ENCODE measurements around the gene SFRP5.

SFRP5 gene

DNA sequence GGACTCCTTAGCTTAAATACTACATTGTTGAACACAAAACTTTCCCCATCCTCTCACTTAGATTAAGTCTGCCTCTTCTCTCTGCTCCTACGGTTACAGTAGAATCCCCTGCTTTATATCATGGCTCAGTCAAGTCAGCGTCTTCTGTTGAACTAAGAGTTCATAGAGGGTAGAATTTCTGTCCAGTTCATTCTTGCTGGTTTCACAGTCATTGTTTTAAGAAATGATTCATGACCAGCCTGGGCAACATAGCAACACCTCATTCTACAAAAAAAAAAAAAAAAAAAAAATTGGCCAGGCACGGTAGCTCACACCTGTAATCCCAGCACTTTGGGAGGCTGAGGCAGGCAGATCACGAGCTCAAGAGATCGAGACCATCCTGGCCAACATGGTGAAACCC, 38.5 kb downstream of the SFRP5 start:
- no peak for DNase-seq

DNA sequence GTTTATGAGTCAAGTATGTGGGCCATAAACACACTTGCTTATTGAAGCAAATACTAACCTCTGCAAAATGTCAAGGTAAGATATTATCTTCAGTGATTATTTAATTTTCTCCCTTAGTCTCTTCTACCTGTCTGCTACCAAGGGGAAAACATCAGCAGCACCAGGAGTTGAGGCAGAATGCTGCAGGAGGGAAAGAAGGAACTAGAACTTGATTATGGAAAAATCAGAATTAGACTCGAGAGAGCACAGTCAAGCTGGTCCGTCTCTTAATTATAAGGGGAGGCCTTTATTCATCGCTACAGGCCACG, 39.8 kb downstream of the SFRP5 start:
- DNase-seq = no peak

DNA sequence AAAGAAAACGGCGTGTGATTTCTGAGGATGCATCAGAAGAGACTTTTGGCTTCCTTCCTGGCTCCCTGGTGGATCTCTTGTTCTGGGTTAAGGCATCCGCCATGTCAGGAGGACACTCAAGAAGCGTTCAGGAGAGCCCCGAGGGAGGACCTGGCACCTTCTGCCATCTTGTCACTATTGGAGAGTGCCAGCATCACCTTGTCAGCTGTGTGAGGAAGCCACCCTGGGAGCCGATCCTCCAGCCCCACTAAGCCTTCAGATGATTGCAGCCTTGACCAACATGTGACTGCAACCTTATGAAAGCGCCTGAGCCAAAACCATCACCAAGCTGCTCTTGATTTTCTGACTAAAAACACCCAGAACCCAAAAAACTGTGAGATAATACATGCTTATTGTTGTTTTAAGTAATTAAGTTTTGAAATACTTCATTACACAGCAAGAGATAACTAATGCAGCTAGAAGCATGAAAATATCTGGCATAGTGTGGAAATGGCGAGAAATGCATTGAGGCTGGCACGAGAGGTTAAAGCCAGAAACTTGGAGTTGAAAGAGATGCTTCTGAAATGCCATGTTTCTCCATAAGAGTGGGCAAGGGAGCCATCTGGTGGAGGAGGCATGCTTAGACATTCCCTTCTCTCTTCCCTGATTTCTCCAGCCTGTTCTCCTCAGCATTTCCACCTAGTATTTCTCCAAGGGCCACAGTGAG, 40.3 kb downstream of the SFRP5 start:
- peak; percentile 83 for DNase-seq

- peak; percentile 23 for DNase-seq
Measured at GRCh38 chr10:97729014-97729413, 42.8 kb downstream of the SFRP5 start.

DNA sequence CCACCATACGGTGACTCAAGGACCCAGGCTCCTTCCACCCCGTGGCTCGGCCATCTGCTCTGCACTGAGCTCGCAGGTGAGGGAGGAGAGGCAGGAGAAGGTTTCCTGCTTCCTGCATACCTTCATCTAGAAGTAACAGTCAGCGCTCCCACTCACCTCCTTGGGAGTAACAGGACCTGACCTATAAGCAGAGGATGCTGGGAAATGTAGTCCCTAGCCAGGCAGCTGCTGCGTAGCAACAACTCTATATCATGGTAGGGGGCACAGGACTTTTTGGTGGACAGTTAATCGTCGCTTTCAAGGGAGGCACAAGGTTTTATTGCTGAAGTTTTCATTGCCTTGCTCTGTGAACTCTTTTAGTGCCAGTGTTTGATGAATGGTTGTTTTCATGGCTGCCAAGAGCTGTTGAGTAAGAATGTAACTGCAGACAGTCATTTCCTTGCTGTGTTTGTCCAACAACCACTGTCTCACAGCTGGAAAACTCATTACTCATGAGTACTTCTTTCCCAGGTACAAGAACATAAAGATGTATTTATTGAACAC, 45.1 kb downstream of the SFRP5 start:
- DNase-seq = no peak

DNA sequence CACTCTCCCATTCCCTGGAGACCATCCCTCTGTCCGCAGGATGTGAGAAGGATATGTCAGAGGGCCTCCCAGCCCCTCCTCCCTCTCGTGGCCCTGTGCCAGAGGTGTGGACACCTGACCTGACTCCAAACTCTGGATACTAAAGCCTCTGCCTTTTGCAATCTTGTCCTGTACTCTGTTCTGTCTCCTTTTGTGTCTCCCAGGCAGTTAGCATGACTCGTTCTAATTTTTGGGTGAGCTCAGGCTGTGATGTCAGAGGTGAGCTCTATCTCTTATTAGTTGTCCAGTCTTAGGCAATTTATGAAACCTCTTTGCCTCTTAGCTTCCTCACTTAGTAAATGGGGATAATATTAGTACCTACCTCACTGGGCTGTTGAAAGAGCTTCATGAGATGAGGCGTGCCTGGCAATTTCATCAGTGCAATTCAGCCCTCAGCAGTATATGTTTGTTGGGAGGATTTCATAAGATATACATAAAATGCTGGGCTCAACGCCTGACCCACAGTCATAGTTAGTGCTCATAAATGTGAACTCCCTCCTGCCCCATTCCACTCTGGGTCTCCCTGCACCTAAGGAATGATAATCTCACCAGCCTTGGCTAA, 47.4 kb downstream of the SFRP5 start:
- peak; percentile 91 for DNase-seq

DNA sequence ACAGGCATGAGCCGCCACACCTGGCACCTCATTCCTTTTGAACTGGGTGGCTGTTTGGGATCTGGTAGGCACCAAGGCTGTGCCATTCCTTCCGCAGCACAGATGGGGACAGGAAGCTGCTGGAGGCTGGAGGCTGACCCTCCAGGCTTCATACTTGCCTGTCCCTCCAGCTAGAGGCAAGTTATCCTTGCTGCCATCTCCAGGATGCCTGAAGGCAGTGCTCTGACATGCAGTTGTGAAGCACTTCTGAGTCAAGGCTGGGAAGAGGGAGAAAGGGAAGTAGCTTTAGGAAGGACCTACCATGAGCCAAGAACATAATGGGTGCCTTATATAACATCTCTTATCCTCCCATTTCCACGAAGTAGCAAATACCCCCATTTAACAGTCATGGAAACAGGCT, 48.8 kb downstream of the SFRP5 start:
- peak; percentile 21 for DNase-seq

GRCh38 chr10:97721871-97722780, 49.7 kb downstream of the SFRP5 start:
- DNase-seq = no peak

- DNase-seq = no peak
Measured at GRCh38 chr10:97719602-97720001, 52.2 kb downstream of the SFRP5 start.

DNA sequence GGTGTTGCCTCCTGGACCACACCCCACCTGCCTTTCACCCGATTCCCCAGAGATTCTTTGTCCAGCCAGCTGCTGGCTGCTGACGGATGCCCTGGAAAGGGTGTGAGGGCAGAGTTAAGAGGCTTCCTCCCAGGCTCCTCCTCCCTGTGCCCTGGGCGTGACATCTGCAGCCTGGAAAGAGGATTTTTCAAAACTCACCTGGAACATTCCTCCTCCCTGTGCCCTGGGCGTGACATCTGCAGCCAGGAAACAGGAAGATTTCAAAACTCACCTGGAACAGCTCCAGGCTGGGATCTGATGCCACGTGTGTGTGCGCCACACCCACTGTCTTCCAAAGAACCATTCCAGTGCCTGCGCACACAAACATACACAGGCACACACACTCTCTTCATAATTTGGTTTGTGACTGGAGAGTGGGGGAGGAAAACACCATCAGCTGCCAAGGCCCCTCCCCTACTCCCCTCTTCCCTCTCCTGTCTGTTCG, 53.1 kb downstream of the SFRP5 start:
- DNase-seq = no peak

DNA sequence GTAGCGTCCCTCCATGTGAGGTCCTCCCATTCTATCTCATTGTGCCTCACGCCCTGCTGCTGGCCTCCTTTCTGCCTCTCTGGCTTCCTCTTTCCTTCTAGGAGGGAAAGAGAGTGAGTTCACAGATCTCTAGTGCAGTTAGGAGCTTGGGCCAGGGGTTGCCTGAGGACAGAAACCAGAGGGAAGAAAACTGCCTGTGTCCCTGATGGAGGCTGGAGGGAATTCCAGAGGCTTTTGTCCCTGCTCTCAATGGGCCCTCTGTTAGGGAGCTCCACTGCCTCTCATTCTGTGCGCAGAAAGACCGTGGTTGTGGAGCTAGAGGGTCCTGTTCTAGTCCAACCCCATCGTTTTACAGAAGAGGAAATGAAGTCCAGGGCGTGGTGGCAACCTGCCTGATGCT, 53.6 kb downstream of the SFRP5 start:
- peak; percentile 50 for DNase-seq

GRCh38 chr10:97717627-97718026, 54.2 kb downstream of the SFRP5 start:
- no peak for DNase-seq
